MV-4-11 (cell line): ENCODE data around the gene SEM1.
"Not testable (repeated sequence)": the region's sequence is repeated elsewhere in the genome, so short reads cannot be mapped to it uniquely, and the experiment has no call there.

Experiments
- DNase-seq: peaks from one replicate; lab custom pipeline; 2025; lab: John Stamatoyannopoulos, UW

Gene SEM1

DNA sequence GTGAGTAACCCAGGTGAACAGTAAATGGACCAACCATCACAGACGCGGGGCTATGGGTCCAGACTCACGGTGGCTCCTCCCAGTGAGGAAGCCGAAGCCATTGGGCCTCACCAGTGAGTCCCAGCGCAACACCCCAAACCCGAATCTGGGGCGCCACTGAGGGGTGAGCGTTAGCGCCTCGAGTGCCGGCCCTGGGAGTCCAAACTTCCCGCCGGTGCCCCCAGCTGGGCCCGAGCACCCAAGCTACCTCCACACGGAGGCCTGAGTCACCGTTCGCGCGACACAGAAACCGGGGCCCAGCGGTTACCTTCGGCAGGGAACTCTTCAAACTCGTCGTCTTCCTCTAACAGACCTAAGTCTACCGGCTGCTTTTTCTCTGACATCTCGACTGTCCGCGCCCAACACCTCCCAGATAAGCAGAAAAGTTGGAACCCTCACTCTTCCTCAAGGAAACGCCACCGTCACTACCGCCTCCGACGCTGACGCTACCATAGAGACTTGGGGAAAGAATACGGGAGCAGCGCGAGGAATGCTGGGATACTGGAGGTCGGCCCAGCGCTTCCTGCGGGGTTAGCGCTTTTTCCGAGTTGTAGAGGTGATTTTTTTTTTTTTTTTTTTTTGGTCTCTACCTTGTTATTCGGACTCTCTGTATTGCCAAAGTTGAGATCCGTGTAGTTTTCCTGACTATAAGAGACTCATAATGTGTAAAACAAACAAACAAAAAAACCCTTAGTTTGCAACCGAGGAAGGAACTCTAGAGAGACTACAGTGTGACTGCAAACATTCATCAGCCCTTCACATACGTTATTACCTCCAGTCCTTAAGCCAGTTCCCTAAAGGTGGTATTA lies at the start of gene SEM1:
Gene SEM1 (minus strand): TSS at position 466 of the 848 bp plus-strand sequence. CDS start 83 bp downstream, at position 383.
- peak; percentile 67 for DNase-seq

GRCh38 chr7:96757880-96758279 lies 48.2 kb upstream of the SEM1 start:
- DNase-seq: not testable (repeated sequence)

DNA sequence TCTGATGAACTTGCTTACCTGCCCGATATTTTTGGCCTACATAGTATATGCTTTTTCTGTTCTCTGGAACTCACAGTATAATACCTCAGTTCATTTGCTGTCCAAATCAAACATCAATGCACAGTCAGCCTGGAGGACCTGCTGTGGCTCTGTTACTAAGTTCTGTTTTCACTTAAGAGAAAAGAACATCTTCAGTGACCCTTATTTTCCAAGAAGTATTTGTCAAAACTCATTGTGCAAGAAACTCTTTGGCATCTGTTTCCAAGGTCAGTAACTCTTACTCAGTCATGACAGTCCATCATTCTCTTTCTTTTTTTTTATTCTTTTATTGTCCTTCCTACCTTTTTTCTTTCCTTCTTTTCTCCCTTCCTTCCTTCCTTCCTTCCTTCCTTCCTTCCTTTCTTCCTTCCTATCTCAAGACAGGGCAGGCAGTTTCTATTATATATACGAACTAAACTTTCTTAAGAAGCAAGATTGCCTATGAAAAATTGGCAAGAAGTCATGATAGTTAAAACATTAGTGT lies 37.8 kb upstream of the SEM1 start:
- DNase-seq: no peak

DNA sequence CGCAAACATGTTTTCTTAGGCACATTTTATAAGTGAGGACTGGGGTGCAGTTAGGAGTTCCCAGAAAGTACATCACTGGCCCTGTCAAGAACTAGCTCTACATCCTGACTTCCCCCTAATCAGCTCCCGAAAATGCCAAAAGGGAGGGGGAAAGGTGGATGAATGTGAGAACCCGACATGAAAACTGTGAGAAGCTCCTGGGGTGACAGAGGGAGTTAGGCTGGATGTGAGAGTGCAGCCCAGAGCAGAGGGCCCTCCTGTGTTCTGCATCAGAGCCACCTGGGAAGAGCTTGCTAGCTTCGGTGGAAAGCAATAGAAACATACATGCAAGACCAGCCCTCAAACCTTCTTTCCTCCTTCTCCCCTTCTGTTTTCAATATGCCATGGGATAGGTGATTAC lies 30.5 kb upstream of the SEM1 start:
- no peak for DNase-seq

DNA sequence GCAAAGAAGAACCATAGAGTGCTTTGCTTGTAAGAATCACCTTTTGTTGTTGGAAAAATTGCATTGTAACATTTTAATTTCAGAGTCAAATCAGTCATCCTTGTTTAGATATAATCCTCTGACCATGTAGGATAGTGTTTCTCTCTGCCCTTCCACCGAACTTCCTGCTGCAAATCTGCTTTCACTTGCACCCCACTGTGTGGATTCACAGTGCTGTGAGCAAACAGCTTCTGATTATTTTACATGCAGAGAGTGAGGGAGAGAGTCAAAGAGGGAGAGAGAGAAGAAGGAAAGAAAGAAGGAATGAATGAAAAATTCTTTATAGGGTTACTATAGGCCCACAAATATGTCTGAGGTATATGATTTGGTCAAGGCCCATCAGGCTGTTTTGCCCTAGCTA lies 30.0 kb upstream of the SEM1 start:
- no peak for DNase-seq

DNA sequence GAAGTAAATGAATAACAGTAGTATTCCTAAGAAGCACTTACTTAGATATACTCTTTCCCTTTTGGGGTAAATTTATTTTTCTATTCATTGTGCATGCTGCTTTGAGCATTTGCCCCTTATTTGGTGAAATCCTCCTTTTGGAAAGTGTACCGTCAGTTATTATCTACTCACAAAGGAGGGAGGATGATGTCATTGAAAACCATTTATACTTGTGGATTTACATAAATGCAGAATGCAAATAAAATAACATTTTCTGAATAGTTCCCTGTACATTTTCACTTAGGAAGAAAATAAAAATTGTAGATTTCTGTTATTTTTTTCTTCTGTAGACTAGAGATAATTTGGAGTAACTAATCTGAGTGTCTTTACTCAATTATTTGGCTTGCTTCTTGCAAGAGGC lies 29.5 kb upstream of the SEM1 start:
- no peak for DNase-seq

GRCh38 chr7:96738705-96739104 lies 29.1 kb upstream of the SEM1 start:
- no peak for DNase-seq

GRCh38 chr7:96737545-96738050 lies 28.0 kb upstream of the SEM1 start:
- no peak for DNase-seq

GRCh38 chr7:96734343-96734742 lies 24.7 kb upstream of the SEM1 start:
- no peak for DNase-seq

DNA sequence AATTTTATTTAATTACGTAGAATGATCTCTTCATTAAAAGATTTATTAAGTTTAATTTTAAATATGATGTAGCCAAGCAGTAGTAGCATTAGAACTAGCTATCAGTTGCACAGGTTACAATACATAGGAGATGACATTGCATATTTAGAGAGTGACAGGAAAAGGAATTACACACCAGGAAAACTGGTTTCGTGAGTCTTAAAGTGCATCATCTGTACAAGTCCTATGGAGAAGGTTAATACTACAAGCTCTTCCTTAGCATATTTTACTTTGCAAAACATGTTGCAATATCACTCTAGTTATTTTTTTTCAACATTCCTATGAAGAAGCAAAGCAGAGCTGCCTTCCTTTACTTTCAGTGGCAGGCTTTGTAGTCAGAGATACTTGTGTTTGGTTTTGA lies 20.2 kb upstream of the SEM1 start:
- DNase-seq: no peak

- DNase-seq: no peak
Observed at GRCh38 chr7:96728139-96728538, 18.5 kb upstream of the SEM1 start.

DNA sequence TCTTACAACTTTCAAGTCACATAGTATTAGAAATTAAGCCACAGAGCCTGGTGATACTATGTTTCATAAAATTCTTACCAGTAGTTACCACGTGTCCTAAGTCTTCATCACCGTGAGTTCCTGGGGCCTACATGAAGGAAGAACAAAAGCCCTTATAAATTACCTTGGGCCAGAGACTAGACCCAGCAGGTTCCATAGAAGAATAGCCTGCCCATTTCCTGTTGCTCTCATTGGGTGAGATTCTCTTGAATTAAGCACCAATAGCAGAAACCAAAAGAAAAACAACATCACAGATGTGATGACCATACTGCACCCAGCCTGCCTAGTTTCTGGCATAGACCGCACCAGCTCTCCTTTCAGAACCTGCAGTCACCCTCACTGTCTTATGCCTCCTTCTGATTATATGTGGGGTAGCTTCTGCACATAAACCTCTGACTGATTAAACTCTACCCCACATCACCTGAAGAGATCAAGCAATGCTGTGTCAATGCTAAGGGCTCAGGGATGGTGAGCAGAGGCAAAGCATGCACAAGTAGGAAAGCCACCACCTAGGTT lies 18.0 kb upstream of the SEM1 start:
- DNase-seq: no peak

DNA sequence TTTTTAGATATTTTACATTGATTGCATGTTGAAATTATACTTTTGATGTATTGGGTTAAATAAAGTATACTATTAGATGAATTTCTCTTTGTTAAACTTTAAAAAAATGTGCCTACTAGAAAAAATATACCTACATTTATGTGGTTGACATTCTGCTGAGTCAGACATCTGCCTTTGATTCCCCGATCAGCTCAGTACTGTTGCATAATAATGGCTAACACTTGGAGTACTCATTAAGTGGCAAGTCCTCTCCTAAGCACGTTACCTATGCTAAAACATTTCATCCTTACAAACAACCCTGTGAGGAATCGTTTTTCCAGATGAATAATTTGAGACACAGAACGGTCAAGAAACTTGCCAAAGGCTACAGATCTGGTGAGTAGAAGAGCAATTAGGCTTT lies 14.0 kb upstream of the SEM1 start:
- no peak for DNase-seq

GRCh38 chr7:96722928-96723327 lies 13.3 kb upstream of the SEM1 start:
- not testable (repeated sequence) for DNase-seq

- peak; percentile 69 for DNase-seq
Observed at GRCh38 chr7:96720843-96721242, 11.2 kb upstream of the SEM1 start.

- no peak for DNase-seq
Observed at GRCh38 chr7:96719164-96719563, 9.5 kb upstream of the SEM1 start.

DNA sequence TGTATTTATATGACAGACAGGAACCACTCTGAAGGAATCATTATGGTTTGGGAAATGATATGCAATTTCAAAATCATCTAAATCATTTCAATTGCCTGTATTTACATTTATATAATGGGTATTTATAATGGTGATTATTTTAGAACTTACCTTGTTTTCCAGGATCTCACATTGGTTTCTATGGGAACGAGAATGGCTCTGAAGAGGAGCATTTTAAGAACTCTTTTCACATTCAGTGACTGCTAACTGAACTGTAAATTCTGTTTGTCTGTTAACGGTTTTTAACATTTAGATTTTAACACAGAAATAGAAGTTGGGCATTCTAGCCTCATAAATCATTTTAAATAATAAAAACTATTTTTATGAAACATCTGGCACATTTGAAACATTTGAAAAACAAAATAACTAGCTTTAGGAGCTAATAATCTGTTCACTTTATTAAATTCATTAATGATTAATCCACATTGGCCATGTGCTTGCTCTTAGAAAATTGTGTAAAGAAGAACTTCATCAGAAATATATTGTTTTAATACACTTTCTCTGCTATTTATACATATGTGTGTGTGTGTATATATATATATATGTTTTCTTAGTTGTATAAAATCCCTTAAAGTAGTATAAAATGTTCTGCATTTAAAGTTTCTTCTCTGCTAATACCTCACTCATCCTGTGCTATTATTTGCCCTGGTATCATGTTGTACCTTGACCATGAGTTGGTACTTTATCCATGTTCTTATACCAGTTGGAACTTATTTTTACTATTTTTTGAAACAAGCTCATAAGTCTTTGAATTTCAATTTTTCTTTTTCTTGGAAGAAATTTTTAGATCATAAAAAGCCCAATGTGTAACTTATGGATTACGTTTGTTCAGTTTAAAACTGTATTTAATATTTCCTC lies 8.7 kb upstream of the SEM1 start:
- no peak for DNase-seq

DNA sequence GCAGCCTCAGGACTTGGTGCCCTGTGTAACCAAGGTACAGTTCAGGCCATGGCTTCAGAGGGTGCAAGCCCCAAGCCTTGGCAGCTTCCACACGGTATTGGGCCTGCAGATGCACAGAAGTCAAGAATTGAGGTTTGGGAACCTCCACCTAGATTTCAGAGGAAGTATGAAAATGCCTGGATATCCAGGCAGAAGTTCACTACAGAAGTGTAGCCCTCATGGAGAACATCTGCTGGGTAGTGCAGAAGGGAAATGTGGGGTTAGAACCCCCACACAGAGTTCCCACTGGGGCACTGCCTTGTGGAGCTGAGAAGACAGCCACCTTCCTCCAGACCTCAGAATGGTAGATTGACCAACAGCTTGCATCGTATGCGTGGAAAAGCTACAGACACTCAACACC lies 3.4 kb upstream of the SEM1 start:
- no peak for DNase-seq

DNA sequence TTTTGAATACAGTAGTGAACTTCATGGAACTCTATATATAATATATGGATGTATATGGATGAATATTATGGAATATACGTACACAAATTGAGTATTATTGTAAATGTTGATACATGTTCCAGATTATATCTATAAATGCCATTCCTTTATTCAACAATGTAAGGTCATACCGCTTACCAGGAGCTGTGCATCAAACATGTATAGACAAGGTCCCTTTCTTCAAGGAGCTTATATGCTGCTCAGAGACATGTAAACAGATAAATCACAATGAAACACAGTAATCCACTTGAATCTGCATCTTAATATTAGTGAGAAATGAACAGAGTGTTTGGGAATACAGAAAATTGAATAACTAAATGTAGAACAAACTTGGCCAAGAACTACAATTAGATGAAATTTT lies 898 bp upstream of the SEM1 start:
- no peak for DNase-seq

- DNase-seq: no peak
Observed at GRCh38 chr7:96708872-96709271, 774 bp downstream of the SEM1 start.

GRCh38 chr7:96707901-96708774 lies 1.5 kb downstream of the SEM1 start:
- no peak for DNase-seq
